Calu3 (cell line): ENCODE data around the gene KRTAP20-4. TPM values are rescaled to one million over a fixed set of nuclear protein-coding genes. Genes with fewer than 3 reads are reported as not detected.

Source experiments
- BruUV-seq: library from RNA; stranded (reverse); fragments of 400-500 nt; replicated peaks from 2 replicates; lab custom pipeline; 2021; lab: Mats Ljungman, UMichigan
- CTCF ChIA-PET: fragments of 300-600 bp; sonication (Branson Sonifier 250); formaldehyde crosslinking; loops from one replicate; lab custom pipeline; 2022; ENCODE audit warnings: antibody characterized with exemption; lab: Charles Lee
- DNase-seq: peaks from one replicate; pipeline ENCODE4 v3.0.0; 2022
- H3K27ac Mint-ChIP-seq: one replicate; pipeline ENCODE4 v1.8.0; 2022; ENCODE audit warnings: mixed read lengths; ENCODE audit not compliant: unreplicated experiment
- H3K27me3 Mint-ChIP-seq: one replicate; pipeline ENCODE4 v1.8.0; 2022; ENCODE audit warnings: mixed read lengths; ENCODE audit not compliant: unreplicated experiment
- H3K36me3 Mint-ChIP-seq: one replicate; pipeline ENCODE4 v1.8.0; 2022; ENCODE audit warnings: mild to moderate bottlenecking, moderate library complexity, mixed read lengths; ENCODE audit not compliant: insufficient read depth, unreplicated experiment
- H3K4me1 Mint-ChIP-seq: one replicate; pipeline ENCODE4 v1.8.0; 2022; ENCODE audit warnings: mild to moderate bottlenecking, low read depth, mixed read lengths; ENCODE audit not compliant: unreplicated experiment
- H3K4me3 Mint-ChIP-seq: one replicate; pipeline ENCODE4 v1.8.0; 2022; ENCODE audit warnings: mild to moderate bottlenecking, low read depth, moderate library complexity, mixed read lengths; ENCODE audit not compliant: unreplicated experiment
- H3K9me3 Mint-ChIP-seq: one replicate; pipeline ENCODE4 v1.8.0; 2022; ENCODE audit warnings: low read depth, mixed read lengths; ENCODE audit not compliant: unreplicated experiment
- CTCF ChIP-seq: fragments of 200-600 bp; IDR thresholded peaks from one replicate; pipeline ENCODE4 v1.8.0; 2022; ENCODE audit warnings: antibody characterized with exemption; ENCODE audit not compliant: unreplicated experiment
- intact Hi-C: fragments of 100-400 bp; cut with micrococcal nuclease; formaldehyde crosslinking; loops from one replicate; pipeline ENCODE4 v1.10.0; 2022; ENCODE audit not compliant: unreplicated experiment
- total RNA-seq: library from RNA; stranded (reverse); gene quantifications from 2 replicates; pipeline ENCODE4 v1.2.3, GENCODE V29; 2022

KRTAP20-4 gene
- total RNA-seq, 1 experiment from 2014 or later: not detected

GRCh38 chr21:30625449-30626165 lies 5.2 kb downstream of the KRTAP20-4 start:
- Mint-ChIP-seq H3K4me3 (no peak overlapping the region), H3K4me1 (no peaks in the 10 kb centered on the region), H3K27ac (no peak overlapping the region), H3K27me3 (no peaks in the 10 kb centered on the region), H3K36me3 (no peaks in the 10 kb centered on the region), H3K9me3 (peaks cover 3% of the 10 kb centered on the region)
- BruUV-seq: no TSS peak
- TF ChIP-seq CTCF: no peak
- intact Hi-C loops: no loop called here
- DNase-seq: no peak
- CTCF ChIA-PET: no interaction called here

- CTCF ChIA-PET: no interaction called here
- H3K9me3 Mint-ChIP-seq: peaks cover 13% of the 10 kb centered on the region
- H3K4me3 Mint-ChIP-seq: no peak overlapping the region
- H3K27me3 Mint-ChIP-seq: no peaks in the 10 kb centered on the region
- no TSS peak for BruUV-seq
- TF ChIP-seq CTCF: no peak
- no peak overlapping the region for H3K27ac Mint-ChIP-seq
- H3K36me3 Mint-ChIP-seq: no peaks in the 10 kb centered on the region
- DNase-seq: no peak
- no peaks in the 10 kb centered on the region for H3K4me1 Mint-ChIP-seq
- intact Hi-C loops: no loop called here
These were observed 7.7 kb downstream of the KRTAP20-4 start for GRCh38 chr21:30628109-30628508.

DNA sequence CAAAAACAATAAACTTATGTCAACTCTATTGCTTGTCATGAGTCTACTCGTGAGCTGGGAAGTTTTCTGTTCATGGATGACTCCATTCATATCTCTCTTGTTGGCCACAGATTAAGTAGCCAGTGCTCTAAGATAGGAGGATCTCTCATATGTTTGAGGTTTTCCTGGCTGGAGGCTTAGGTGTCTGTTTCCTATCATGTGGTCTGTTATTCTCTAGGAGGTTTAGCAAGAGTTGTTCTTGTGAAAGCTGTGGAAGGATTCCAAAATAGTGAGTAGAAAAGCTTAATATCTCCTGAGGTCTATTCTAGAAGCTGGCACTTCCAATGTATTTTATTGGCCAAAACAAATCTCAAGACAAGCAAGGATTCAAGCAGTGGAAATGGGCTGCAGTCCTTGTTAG lies 8.8 kb downstream of the KRTAP20-4 start:
- no TSS peak for BruUV-seq
- TF ChIP-seq CTCF: no peak
- CTCF ChIA-PET: interaction anchor here (0.6 kb wide), 1 partner anchor 1411 kb away, joined by 3 read pairs; no protein-coding TSS in a partner anchor
- no peak for DNase-seq
- Mint-ChIP-seq H3K27me3 (no peaks in the 10 kb centered on the region), H3K4me1 (no peaks in the 10 kb centered on the region), H3K36me3 (no peaks in the 10 kb centered on the region), H3K9me3 (peaks cover 13% of the 10 kb centered on the region), H3K4me3 (no peak overlapping the region), H3K27ac (no peak overlapping the region)
- intact Hi-C loops: no loop called here

GRCh38 chr21:30634906-30635305 lies 14.5 kb downstream of the KRTAP20-4 start, which contains the start of gene KRTAP20-2:
TSS of gene KRTAP20-2 (plus strand) at chr21:30635206. CDS start at chr21:30635264, 58 bp downstream.
- Mint-ChIP-seq H3K27me3 (no peaks in the 10 kb centered on the region), H3K4me3 (no peak within 1 kb of the TSS), H3K36me3 (no peaks in the 10 kb centered on the region), H3K9me3 (peaks cover 14% of the 10 kb centered on the region), H3K4me1 (no peaks in the 10 kb centered on the region), H3K27ac (no peak within 1 kb of the TSS)
- no peak for DNase-seq
- TF ChIP-seq CTCF: no peak
- CTCF ChIA-PET: no interaction called here
- intact Hi-C loops: no loop called here
- no TSS peak for BruUV-seq
